K562 (cell line): ENCODE data around the gene NAV2. TPM values are rescaled to one million over a fixed set of nuclear protein-coding genes. Genes with fewer than 3 reads are reported as not detected.

Experiments
- CHAMP1 ChIP-seq: fragments of 450-650 bp; IDR thresholded peaks from 2 replicates; pipeline ENCODE4 v1.6.1; 2016; ENCODE audit warnings: mild to moderate bottlenecking
- ETV1 ChIP-seq: fragments of 450-650 bp; conservative IDR thresholded peaks from 2 replicates; pipeline ENCODE4 v1.6.1; 2016; ENCODE audit warnings: missing genetic modification characterization, control low read depth, low read depth, missing compliant biosample characterization
- KDM5B ChIP-seq: fragments of 200-600 bp; sonication (generic); IDR thresholded peaks from 2 replicates; pipeline ENCODE4 v1.6.1; 2012; ENCODE audit warnings: low read depth, mild to moderate bottlenecking, moderate library complexity, low read length, control low read depth, inconsistent platforms; ENCODE audit not compliant: insufficient replicate concordance
- MGA ChIP-seq: fragments of 450-650 bp; IDR thresholded peaks from 2 replicates; pipeline ENCODE4 v1.6.1; 2016; ENCODE audit warnings: mild to moderate bottlenecking, moderate library complexity
- NR2C2 ChIP-seq, 2 experiments: fragments of 200-800 bp in 1 of 2; sonication (Bioruptor generic) in 1 of 2; sonication (generic) in 1 of 2; formaldehyde crosslinking in 1 of 2; IDR thresholded peaks; 2 replicates each; pipeline versions ENCODE4 v1.6.1 to v1.8.0; 2016 to 2022; ENCODE audit warnings: mild to moderate bottlenecking in 1 of 2, missing compliant biosample characterization in 1 of 2, missing genetic modification characterization in 1 of 2, missing genetic modification reagents in 1 of 2
- SMARCB1 ChIP-seq: IDR thresholded peaks from 2 replicates; pipeline ENCODE4 v1.6.1; 2011; ENCODE audit warnings: improper control_type of control experiment, low read depth; ENCODE audit not compliant: insufficient read length
- SRF ChIP-seq, 2 experiments: fragments of 250-450, 450-650 bp in 1 of 2; sonication (Bioruptor Pico) in 1 of 2; sonication (generic) in 1 of 2; formaldehyde crosslinking; IDR thresholded peaks; 2 replicates each; pipeline versions ENCODE4 v1.5.0 to v1.5.1; 2020 to 2022; ENCODE audit warnings: mild to moderate bottlenecking in 1 of 2, missing genetic modification reagents in 1 of 2
- SRSF7 ChIP-seq: fragments of 200-400 bp; formaldehyde crosslinking; optimal IDR thresholded peaks from 2 replicates; pipeline ENCODE3; 2017; ENCODE audit warnings: mild to moderate bottlenecking, low read depth, low read length
- ZNF316 ChIP-seq: fragments of 450-650 bp; IDR thresholded peaks from 2 replicates; pipeline ENCODE4 v1.6.1; 2016
- ZNF79 ChIP-seq: fragments of 250-450 bp; sonication (Bioruptor Pico); IDR thresholded peaks from 2 replicates; pipeline ENCODE4 v1.4.0; 2020; ENCODE audit warnings: low read depth, mild to moderate bottlenecking, moderate library complexity
- polyA plus RNA-seq, 8 experiments: library from polyadenylated mRNA; depleted of rRNA in 4 of 8; stranded (reverse) in 5 of 8; unstranded in 3 of 8; fragments of >200 nt; fragmentation: Nextera tagmentation in 2 of 8; fragmentation: Illumina TruSeq in 1 of 8; extraction: Ambion mirVana in 2 of 8; extraction: Trizol in 1 of 8; gene quantifications; 2 replicates each; pipeline versions ENCODE4 v1.2.1 to v1.2.3, GENCODE V29; 2011 to 2014; ENCODE audit warnings: inconsistent platforms in 1 of 8, missing spikeins in 1 of 8
- total RNA-seq, 7 experiments: library from RNA; depleted of rRNA in 6 of 7; stranded (reverse); fragments of >200 nt in 6 of 7; fragmentation: Illumina TruSeq in 2 of 7; extraction: Trizol in 2 of 7; gene quantifications; 2 replicates each; pipeline versions ENCODE4 v1.2.1 to v1.2.3, GENCODE V29; 2011 to 2021; ENCODE audit warnings: low replicate concordance in 1 of 7
- TF ChIP-seq, protein P1 (sequence below): fragments of 450-650 bp; IDR thresholded peaks from 2 replicates; pipeline ENCODE4 v1.6.1; 2016; ENCODE audit warnings: low read depth, mild to moderate bottlenecking, moderate library complexity

NAV2 gene
- total and polyA plus RNA-seq, 9 of the 15 experiments (the other 6 are each of a cell fraction or from before 2014, with no cell fraction given), result 0.03 to 0.35 (median 0.05) TPM

DNA sequence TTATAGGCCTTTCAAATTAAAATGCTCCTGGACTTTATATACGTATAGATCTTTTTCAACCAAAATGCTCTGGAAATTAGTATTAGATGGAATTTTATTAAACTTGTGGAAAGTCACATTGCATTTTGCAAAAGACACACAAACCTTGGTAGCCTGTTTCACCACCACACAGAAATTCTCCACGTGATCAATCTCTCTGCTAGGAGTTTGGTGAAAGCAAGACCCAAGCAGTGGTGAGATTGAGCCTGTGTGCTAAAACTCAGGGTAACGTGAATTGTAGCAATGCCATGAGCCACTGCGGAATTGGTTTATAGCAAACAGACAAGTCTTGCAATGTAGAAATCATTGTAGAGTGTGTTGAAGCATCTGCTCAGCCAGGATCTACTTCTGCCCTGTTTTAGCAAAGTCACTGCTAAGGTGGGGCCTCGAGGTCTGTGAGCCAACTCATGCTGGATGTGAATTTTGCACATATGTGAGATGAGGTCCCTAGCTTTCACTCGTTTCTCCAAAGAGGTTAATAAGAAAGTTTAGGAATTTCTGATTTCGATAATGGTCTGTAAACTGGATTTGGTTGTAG is 262.9 kb downstream of the NAV2 start (continued):
- TF ChIP-seq SRSF7 (no peak), ETV1 (tag) (no peak), NR2C2 (CRISPR knock-in tag; IDR thresholded peaks at IDR 0.05) (no peak), NR2C2 (tag; IDR thresholded peaks at IDR 0.05) (no peak), ZNF316 (peak; percentile 68; the same call in 1 of the 2 replicates), CHAMP1 (no peak), MGA (peak; percentile 74), SRF (CRISPR knock-in tag; IDR thresholded peaks at IDR 0.05) (no peak), KDM5B (no peak), ZNF79 (CRISPR knock-in tag) (no peak), SMARCB1 (peak; percentile 1)
- TF ChIP-seq, protein P1, sequence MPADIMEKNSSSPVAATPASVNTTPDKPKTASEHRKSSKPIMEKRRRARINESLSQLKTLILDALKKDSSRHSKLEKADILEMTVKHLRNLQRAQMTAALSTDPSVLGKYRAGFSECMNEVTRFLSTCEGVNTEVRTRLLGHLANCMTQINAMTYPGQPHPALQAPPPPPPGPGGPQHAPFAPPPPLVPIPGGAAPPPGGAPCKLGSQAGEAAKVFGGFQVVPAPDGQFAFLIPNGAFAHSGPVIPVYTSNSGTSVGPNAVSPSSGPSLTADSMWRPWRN, result no peak
